H1 (cell line): ENCODE data around the gene OSCP1. TPM values are rescaled to one million over a fixed set of nuclear protein-coding genes. Genes with fewer than 3 reads are reported as not detected.

Source experiments
- CTCF ChIA-PET: fragments of 300-600 bp; sonication (Branson Sonifier 250); formaldehyde crosslinking; loops from one replicate; lab custom pipeline; 2021; ENCODE audit not compliant: partially characterized antibody; lab: Charles Lee
- POLR2A ChIA-PET: fragments of 300-600 bp; sonication (Branson Sonifier 250); formaldehyde crosslinking; loops from one replicate; lab custom pipeline; 2021; ENCODE audit warnings: inconsistent platforms; ENCODE audit not compliant: partially characterized antibody; lab: Charles Lee
- DNase-seq, 2 experiments: peaks; one replicate each; pipeline versions ENCODE4 v3.0.0 to v3.0.0-alpha.2; 2010 to 2022; ENCODE audit warnings: low spot score in 2 of 2, low read depth in 1 of 2, mixed read lengths in 1 of 2
- FAIRE-seq: peaks from 2 replicates; lab custom pipeline; 2011; peaks lifted over from hg19 to GRCh38; lab: Jason Lieb, UNC
- H2AFZ ChIP-seq: 2 replicates; pipeline ENCODE4 v1.8.1; 2012; ENCODE audit warnings: low read length, inconsistent platforms
- H2AK5ac ChIP-seq: 2 replicates; pipeline ENCODE4 v1.6.1; 2013; ENCODE audit warnings: low read depth, low read length
- H2BK120ac ChIP-seq: replicated peaks from 2 replicates; pipeline ENCODE3; 2013; ENCODE audit warnings: low read depth, low read length, inconsistent platforms
- H2BK12ac ChIP-seq: 2 replicates; pipeline ENCODE4 v1.6.1; 2013; ENCODE audit warnings: low read depth, low read length
- H2BK15ac ChIP-seq: 2 replicates; pipeline ENCODE4 v1.6.1; 2013; ENCODE audit warnings: low read length
- H2BK20ac ChIP-seq: 2 replicates; pipeline ENCODE4 v1.6.1; 2013; ENCODE audit warnings: low read length
- H2BK5ac ChIP-seq: 2 replicates; pipeline ENCODE4 v1.6.1; 2013; ENCODE audit warnings: low read depth, low read length
- H3K14ac ChIP-seq: 2 replicates; pipeline ENCODE4 v1.6.1; 2013; ENCODE audit warnings: inconsistent platforms; ENCODE audit not compliant: insufficient read length
- H3K18ac ChIP-seq: 2 replicates; pipeline ENCODE4 v1.6.1; 2013; ENCODE audit warnings: low read length; ENCODE audit errors: extremely low read depth
- H3K23ac ChIP-seq: 2 replicates; pipeline ENCODE4 v1.6.1; 2013; ENCODE audit warnings: inconsistent platforms; ENCODE audit not compliant: insufficient read length
- H3K23me2 ChIP-seq: 2 replicates; pipeline ENCODE4 v1.6.1; 2013; ENCODE audit warnings: low read depth, low read length
- H3K27ac ChIP-seq: 2 replicates; pipeline ENCODE4 v1.6.1; 2011; ENCODE audit warnings: low read depth, low read length, inconsistent platforms
- H3K27me3 ChIP-seq, 4 experiments: replicated peaks in 1 of 4; 1 replicate in 1 of 4; 2 replicates in 3 of 4; pipeline versions ENCODE4 v1.6.1 to v1.8.1; 2011 to 2013; ENCODE audit warnings: low read length in 3 of 4, mild to moderate bottlenecking in 3 of 4, inconsistent platforms in 2 of 4, mixed read lengths in 2 of 4, moderate library complexity in 1 of 4; ENCODE audit not compliant: control insufficient read depth in 3 of 4, insufficient read depth in 3 of 4; ENCODE audit errors: extremely low read depth in 1 of 4
- H3K36me3 ChIP-seq, 4 experiments: 2 replicates each; pipeline versions ENCODE4 v1.6.1 to v1.8.1; 2011 to 2013; ENCODE audit warnings: mild to moderate bottlenecking in 4 of 4, low read length in 3 of 4, moderate library complexity in 2 of 4, control low read depth in 1 of 4, inconsistent platforms in 1 of 4; ENCODE audit not compliant: insufficient read depth in 4 of 4, control insufficient read depth in 2 of 4
- H3K4ac ChIP-seq: replicated peaks from 2 replicates; pipeline ENCODE3; 2013; ENCODE audit warnings: low read length, low read depth, mixed read lengths, inconsistent platforms; ENCODE audit not compliant: insufficient read length
- H3K4me1 ChIP-seq, 4 experiments: replicated peaks in 1 of 4; 1 replicate in 1 of 4; 2 replicates in 3 of 4; pipeline versions ENCODE4 v1.6.1 to v1.8.1; 2011 to 2013; ENCODE audit warnings: low read length in 3 of 4, inconsistent platforms in 2 of 4, mixed read lengths in 1 of 4; ENCODE audit not compliant: insufficient read depth in 4 of 4, control insufficient read depth in 3 of 4
- H3K4me2 ChIP-seq, 2 experiments: 2 replicates each; pipeline versions ENCODE4 v1.6.1 to v1.8.1; 2011 to 2013; ENCODE audit warnings: low read depth in 2 of 2, low read length in 2 of 2, control low read depth in 1 of 2, inconsistent platforms in 1 of 2, mild to moderate bottlenecking in 1 of 2; ENCODE audit not compliant: insufficient read depth in 1 of 2
- H3K4me3 ChIP-seq, 4 experiments: fragments of 200-600, 300-600 bp in 1 of 4; sonication (generic), shearing (Covaris generic), sonication (Bioruptor Twin) in 1 of 4; 2 replicates each; pipeline versions ENCODE4 v1.5.1 to v1.8.1; 2011 to 2016; ENCODE audit warnings: low read length in 4 of 4, low read depth in 3 of 4, control low read depth in 2 of 4, inconsistent platforms in 2 of 4, mild to moderate bottlenecking in 2 of 4, mixed read lengths in 1 of 4, moderate library complexity in 1 of 4; ENCODE audit not compliant: insufficient read depth in 2 of 4; ENCODE audit errors: extremely low read depth in 1 of 4
- H3K56ac ChIP-seq: replicated peaks from 2 replicates; pipeline ENCODE3; 2013; ENCODE audit warnings: low read depth, mild to moderate bottlenecking, mixed read lengths, low read length, inconsistent platforms; ENCODE audit not compliant: insufficient read length
- H3K79me1 ChIP-seq: 2 replicates; pipeline ENCODE4 v1.6.1; 2013; ENCODE audit warnings: low read depth, low read length, control low read depth
- H3K79me2 ChIP-seq, 2 experiments: 2 replicates each; pipeline versions ENCODE4 v1.6.1 to v1.8.1; 2012 to 2013; ENCODE audit warnings: low read length in 2 of 2, mild to moderate bottlenecking in 2 of 2, inconsistent platforms in 1 of 2; ENCODE audit not compliant: insufficient read depth in 2 of 2, control insufficient read depth in 1 of 2
- H3K9ac ChIP-seq, 4 experiments: replicated peaks in 1 of 4; 1 replicate in 1 of 4; 2 replicates in 3 of 4; pipeline versions ENCODE4 v1.6.1 to v1.8.1; 2011 to 2013; ENCODE audit warnings: low read depth in 3 of 4, low read length in 3 of 4, control low read depth in 2 of 4, mild to moderate bottlenecking in 2 of 4, moderate library complexity in 2 of 4, inconsistent platforms in 1 of 4; ENCODE audit errors: extremely low read depth in 1 of 4
- H3K9me3 ChIP-seq, 2 experiments: 2 replicates each; pipeline versions ENCODE4 v1.6.1 to v1.8.1; 2012 to 2013; ENCODE audit warnings: mild to moderate bottlenecking in 2 of 2, moderate library complexity in 2 of 2, control low read depth in 1 of 2, inconsistent platforms in 1 of 2, low read depth in 1 of 2, low read length in 1 of 2, mixed read lengths in 1 of 2; ENCODE audit not compliant: insufficient read depth in 2 of 2
- H4K20me1 ChIP-seq, 2 experiments: replicated peaks in 1 of 2; 2 replicates each; pipeline versions ENCODE3 to v1.8.1; 2011 to 2013; ENCODE audit warnings: inconsistent platforms in 2 of 2, low read length in 2 of 2, mild to moderate bottlenecking in 1 of 2; ENCODE audit not compliant: insufficient read depth in 2 of 2, control insufficient read depth in 1 of 2
- H4K5ac ChIP-seq: 2 replicates; pipeline ENCODE4 v1.6.1; 2013; ENCODE audit warnings: low read length, low read depth, mixed read lengths, inconsistent platforms; ENCODE audit not compliant: insufficient read length
- H4K8ac ChIP-seq: 2 replicates; pipeline ENCODE4 v1.8.0; 2013; ENCODE audit warnings: mild to moderate bottlenecking, moderate library complexity, low read length, inconsistent platforms; ENCODE audit not compliant: insufficient read depth; ENCODE audit errors: extremely low read depth
- H4K91ac ChIP-seq: replicated peaks from 2 replicates; pipeline ENCODE3; 2013; ENCODE audit warnings: low read length, mixed read lengths, inconsistent platforms; ENCODE audit not compliant: insufficient read length
- CEBPB ChIP-seq: IDR thresholded peaks from 2 replicates; pipeline ENCODE4 v1.6.1; 2012; ENCODE audit warnings: low read depth, low read length
- CTBP2 ChIP-seq: IDR thresholded peaks from 2 replicates; pipeline ENCODE4 v1.7.0; 2011; ENCODE audit warnings: borderline replicate concordance, mild to moderate bottlenecking, moderate library complexity, mixed read lengths, low read length; ENCODE audit not compliant: insufficient read depth, insufficient read length
- NRF1 ChIP-seq: IDR thresholded peaks from 2 replicates; pipeline ENCODE4 v1.6.1; 2011; ENCODE audit warnings: mild to moderate bottlenecking, low read depth, low read length, improper control_type of control experiment
- POLR2AphosphoS5 ChIP-seq: IDR thresholded peaks from 2 replicates; pipeline ENCODE4 v1.6.1; 2011; ENCODE audit warnings: low read depth, low read length
- RAD21 ChIP-seq, 2 experiments: IDR thresholded peaks in 1 of 2; conservative IDR thresholded peaks in 1 of 2; 2 replicates each; pipeline ENCODE4 v1.6.1; 2011; ENCODE audit warnings: low read depth in 2 of 2, low read length in 2 of 2, improper control_type of control experiment in 1 of 2, inconsistent platforms in 1 of 2, mild to moderate bottlenecking in 1 of 2, moderate library complexity in 1 of 2
- RNF2 ChIP-seq: fragments of 200-900, 300-1000 bp; sonication (generic); IDR thresholded peaks from 2 replicates; pipeline ENCODE4 v1.7.1; 2016; ENCODE audit warnings: borderline replicate concordance, low read depth, mild to moderate bottlenecking, antibody characterized with exemption, low read length; ENCODE audit not compliant: poor library complexity, severe bottlenecking; ENCODE audit errors: missing control alignments
- SAP30 ChIP-seq: fragments of 300-600 bp; sonication (generic); IDR thresholded peaks from 2 replicates; pipeline ENCODE4 v1.7.1; 2012; ENCODE audit warnings: low read length, moderate library complexity, mild to moderate bottlenecking, inconsistent platforms; ENCODE audit not compliant: insufficient read depth, insufficient replicate concordance
- SP1 ChIP-seq: IDR thresholded peaks from 2 replicates; pipeline ENCODE4 v1.6.1; 2011; ENCODE audit warnings: low read depth, low read length
- TEAD4 ChIP-seq: IDR thresholded peaks from 2 replicates; pipeline ENCODE4 v1.6.1; 2012; ENCODE audit warnings: low read depth, low read length, inconsistent platforms, mixed read lengths
- ZNF274 ChIP-seq: IDR thresholded peaks from 2 replicates; pipeline ENCODE4 v1.7.0; 2012; ENCODE audit warnings: low read length, borderline replicate concordance; ENCODE audit errors: extremely low read depth
- WGBS, 2 experiments: shearing (Covaris generic) in 1 of 2; methylation state at CpG; one replicate each; pipeline versions ENCODE4 v1.1.6 to v1.1.7; 2013 to 2015; ENCODE audit warnings: low lambda C conversion rate in 2 of 2, mixed read lengths in 2 of 2, inconsistent platforms in 1 of 2, low coverage in 1 of 2, missing lambda C conversion rate in 1 of 2; ENCODE audit not compliant: insufficient replicate concordance in 2 of 2, insufficient coverage in 1 of 2, insufficient read length in 1 of 2; ENCODE audit errors: extremely low coverage in 1 of 2, missing lambda C conversion rate in 1 of 2; 5-methylcytosine and 5-hydroxymethylcytosine counted together
- polyA plus RNA-seq, 7 experiments: library from polyadenylated mRNA; depleted of rRNA in 3 of 7; stranded (reverse) in 5 of 7; unstranded in 2 of 7; fragments of >200 nt in 5 of 7; fragments of 200-250 nt in 2 of 7; gene quantifications; 1 replicate in 5 of 7; 2 replicates in 1 of 7; 4 replicates in 1 of 7; pipeline versions ENCODE4 v1.2.1 to v1.2.3, GENCODE V29; 2011 to 2013; ENCODE audit warnings: missing spikeins in 2 of 7, mixed read lengths in 2 of 7
- total RNA-seq: library from RNA; stranded (reverse); fragmentation: NEBNext Ultra II Directional; extraction: Animal tissue kit (Norgen Biotek cat#: 25700); gene quantifications from 2 replicates; pipeline ENCODE4 v1.2.1, GENCODE V29; 2021

Gene OSCP1
- total and polyA plus RNA-seq, 2 of the 8 experiments (the other 6 are each of a cell fraction or from before 2014, with no cell fraction given), result 1.8 to 3.3 TPM

DNA sequence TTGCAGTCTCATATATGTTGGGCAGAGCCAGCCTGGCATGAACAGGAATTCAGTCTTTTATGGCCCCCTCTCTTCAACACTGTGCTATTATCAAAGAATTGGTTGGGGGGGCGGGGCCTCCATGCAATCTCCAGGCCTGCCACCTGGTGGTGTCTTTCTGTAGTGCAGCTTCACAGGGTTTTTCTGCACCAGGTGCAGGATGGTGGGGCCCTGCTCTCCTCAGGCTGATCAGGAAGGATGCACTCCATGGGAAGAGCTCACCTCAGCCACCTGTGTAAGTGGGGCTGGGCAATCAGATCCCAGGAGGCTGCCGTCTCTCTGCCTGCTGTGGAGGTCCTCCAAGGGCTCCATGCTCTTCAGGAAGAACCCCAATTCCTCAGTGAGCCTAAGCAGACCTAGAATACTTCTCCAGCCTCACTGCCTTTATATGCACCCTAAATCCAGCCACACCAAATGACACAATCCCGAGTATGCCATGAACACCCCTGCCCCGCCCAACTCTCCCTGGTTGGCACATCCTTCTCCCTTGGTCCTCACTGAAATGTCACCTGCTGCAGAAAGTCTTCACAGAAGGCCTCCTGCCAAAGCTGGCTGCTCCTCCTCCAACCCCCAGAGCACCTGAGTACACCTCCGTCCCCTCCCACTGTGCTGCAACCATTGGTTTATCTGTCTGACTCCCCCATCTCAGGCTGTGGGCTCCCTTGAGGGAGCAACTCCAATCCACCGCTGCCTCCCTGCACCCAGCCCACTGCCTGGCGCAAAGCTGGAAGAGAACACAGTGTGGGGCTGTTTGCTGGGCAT, 81.0 kb downstream of the OSCP1 start:
- Histone ChIP-seq H4K91ac (no peak overlapping the region), H3K27me3 (no peaks in the 10 kb centered on the region), H3K79me2 (peaks cover 0 to 38% of the 10 kb centered on the region in 2 experiments; a peak in 2 of 4 replicates), H3K4ac (no peak overlapping the region), H3K18ac (no peak overlapping the region), H2BK15ac (0 out of 2 replicates have a peak overlapping the region, but pooled peaks have one; percentile 84), H2BK20ac (no peak overlapping the region), H3K4me1 (peaks cover 12 to 33% (median 20%) of the 10 kb centered on the region in 4 experiments), H2BK5ac (no peak overlapping the region), H2AK5ac (no peak overlapping the region), H3K23ac (no peak overlapping the region), H4K20me1 (peaks cover 0 to 7% of the 10 kb centered on the region in 2 experiments), H3K9ac (no peak overlapping the region), H3K4me3 (no peak overlapping the region), H2BK120ac (no peak overlapping the region), H3K27ac (no peak overlapping the region), H3K56ac (no peak overlapping the region), H3K9me3 (no peaks in the 10 kb centered on the region), H4K5ac (no peak overlapping the region), H3K4me2 (peak overlapping the region in 1 of 2 experiments; percentile 19; a peak in 1 of 4 replicates), H4K8ac (no peak overlapping the region; the same call in 1 of the 2 replicates), H3K23me2 (no peaks in the 10 kb centered on the region), H3K79me1 (peaks cover 3% of the 10 kb centered on the region; the same call in 1 of the 2 replicates), H3K36me3 (peaks cover 0 to 3% (median 0%) of the 10 kb centered on the region in 4 experiments; a peak in 1 of 8 replicates), H2AFZ (no peak overlapping the region), H2BK12ac (no peak overlapping the region), H3K14ac (no peak overlapping the region)
- WGBS, 2 experiments, result 67% methylated on average over 7 of the region's 7 CpGs; no CpG with 5 or more reads in 1 of the 2 experiments
- ChIA-PET POLR2A (interaction anchor here (1.1 to 5.2 kb wide), 6 partner anchors 12 to 40 kb away, joined by 3 to 33 read pairs (median 4); no protein-coding TSS in a partner anchor), CTCF (interaction anchor here (0.6 to 7.9 kb wide), 31 partner anchors 12 to 236 kb away, joined by 3 to 90 read pairs (median 5); partner anchors contain the start of genes EVA1B, SH3D21, STK40 and THRAP3)
- FAIRE-seq, result peak; percentile 89
- DNase-seq, result peak; percentile 46 to 98
- TF ChIP-seq CEBPB, result 0 out of 2 replicates have a peak, but pooled peaks have one; percentile 8
- no peak for TF ChIP-seq RNF2
- TF ChIP-seq CTBP2, result no peak
- no peak for TF ChIP-seq NRF1
- no peak for TF ChIP-seq TEAD4
- TF ChIP-seq SP1, result peak; percentile 75; the same call in 1 of the 2 replicates
- TF ChIP-seq SAP30, result no peak
- peak; percentile 55 to 63 for TF ChIP-seq RAD21 (IDR thresholded peaks at IDR 0.05 in 1 of 2, conservative IDR thresholded peaks at IDR 0.05 in 1 of 2; ENCODE audit: low read depth in 2 of 2, low read length in 2 of 2)
- TF ChIP-seq POLR2AphosphoS5, result no peak
- TF ChIP-seq ZNF274, result no peak
